Fibroblast of villous mesenchyme (primary cell): Measurements from ENCODE around the gene NKAIN2. TPM values are rescaled to one million over a fixed set of nuclear protein-coding genes. Genes with fewer than 3 reads are reported as not detected.

ENCODE experiments used
- DNase-seq: peaks from one replicate; pipeline ENCODE4 v3.0.0-alpha.2; 2010; ENCODE audit warnings: low read depth
- H3K4me3 ChIP-seq: 2 replicates; pipeline ENCODE4 v1.5.1; 2011; ENCODE audit warnings: low read depth, mild to moderate bottlenecking, low read length
- CTCF ChIP-seq: IDR thresholded peaks from 2 replicates; pipeline ENCODE4 v1.5.1; 2012; ENCODE audit warnings: low read depth, mild to moderate bottlenecking, low read length; ENCODE audit not compliant: insufficient read depth
- total RNA-seq: library from RNA; depleted of rRNA; stranded (reverse); fragments of >200 nt; gene quantifications from 2 replicates; pipeline ENCODE4 v1.2.3, GENCODE V29; 2012

Gene NKAIN2
- total RNA-seq, 1 donor = not detected

DNA sequence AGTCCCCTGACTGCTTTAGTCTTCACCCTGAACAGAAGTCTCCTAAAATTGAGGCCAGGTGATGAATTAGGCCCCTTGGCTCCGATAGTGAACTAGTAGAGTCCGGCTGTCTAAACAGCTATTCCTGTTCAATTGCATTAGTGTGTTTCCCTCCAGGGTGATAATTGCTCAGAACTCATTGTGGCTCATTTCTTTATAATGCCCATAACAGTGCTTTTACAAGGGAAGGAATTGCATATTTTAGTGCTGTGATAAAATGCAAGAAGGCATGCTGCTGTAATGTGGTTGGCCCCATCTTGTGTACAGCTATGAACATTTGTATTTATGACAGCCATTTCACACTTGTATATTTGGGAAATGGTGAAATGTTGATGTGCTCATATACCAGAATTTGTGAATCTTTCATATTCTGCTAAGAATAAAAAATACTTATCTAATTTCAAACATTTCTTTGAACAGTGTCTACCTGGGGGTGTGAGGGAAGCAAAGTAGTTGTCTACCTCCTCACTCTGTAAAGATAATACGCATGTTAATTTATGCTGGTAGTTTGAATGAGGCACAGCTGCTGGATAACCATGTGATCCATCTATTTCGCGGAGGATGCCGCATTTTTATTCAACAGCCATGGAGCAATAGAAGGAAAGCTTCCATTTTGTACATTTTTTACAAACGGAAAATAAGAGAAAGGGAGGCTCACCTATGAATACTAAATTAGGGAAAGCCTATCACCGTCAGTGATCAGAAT lies 451.4 kb downstream of the NKAIN2 start:
- TF ChIP-seq CTCF = no peak
- no peak for DNase-seq
- H3K4me3 ChIP-seq = no peak overlapping the region

DNA sequence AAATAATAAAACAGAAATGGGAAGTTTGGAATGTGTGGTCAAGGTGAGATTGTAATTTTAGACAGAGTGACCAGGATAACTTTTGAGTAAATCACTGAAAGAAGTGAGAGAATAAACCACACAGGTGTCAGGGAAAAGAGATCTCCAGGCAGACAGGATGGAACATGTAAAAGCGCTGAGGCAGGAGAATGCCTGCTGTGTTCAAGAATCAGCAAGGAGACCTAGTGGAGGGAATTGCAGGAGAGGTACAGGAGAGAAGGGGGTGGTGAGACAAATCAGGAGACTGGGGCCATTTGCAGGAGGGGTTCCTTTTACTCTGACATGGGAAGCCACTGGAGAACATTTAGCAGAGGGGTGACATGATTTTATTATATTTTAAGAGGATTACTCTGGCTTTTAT lies 456.7 kb downstream of the NKAIN2 start:
- H3K4me3 ChIP-seq = no peak overlapping the region
- TF ChIP-seq CTCF = no peak
- DNase-seq = no peak

GRCh38 chr6:124269733-124270132 lies 466.1 kb downstream of the NKAIN2 start:
- no peak for TF ChIP-seq CTCF
- H3K4me3 ChIP-seq = no peak overlapping the region
- DNase-seq = no peak

DNA sequence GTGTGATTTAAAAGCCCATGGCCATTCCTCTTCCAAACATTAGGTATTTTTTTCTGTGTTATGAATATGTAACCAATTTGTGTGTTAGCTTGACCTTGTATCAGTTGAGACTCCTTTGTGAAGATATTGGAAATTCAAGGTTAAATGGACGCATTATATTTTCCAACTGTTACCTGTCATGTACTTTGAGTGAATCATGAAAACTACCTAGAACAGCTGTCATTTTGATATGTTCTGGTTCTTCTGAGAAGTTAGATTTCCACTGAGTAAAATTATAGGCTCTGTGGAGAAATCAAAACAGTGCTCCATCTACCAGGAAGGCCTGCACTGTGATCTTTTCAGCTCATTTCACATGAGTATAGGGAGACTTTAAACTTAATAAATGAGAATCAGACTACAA lies 470.0 kb downstream of the NKAIN2 start:
- no peak overlapping the region for H3K4me3 ChIP-seq
- no peak for DNase-seq
- no peak for TF ChIP-seq CTCF

DNA sequence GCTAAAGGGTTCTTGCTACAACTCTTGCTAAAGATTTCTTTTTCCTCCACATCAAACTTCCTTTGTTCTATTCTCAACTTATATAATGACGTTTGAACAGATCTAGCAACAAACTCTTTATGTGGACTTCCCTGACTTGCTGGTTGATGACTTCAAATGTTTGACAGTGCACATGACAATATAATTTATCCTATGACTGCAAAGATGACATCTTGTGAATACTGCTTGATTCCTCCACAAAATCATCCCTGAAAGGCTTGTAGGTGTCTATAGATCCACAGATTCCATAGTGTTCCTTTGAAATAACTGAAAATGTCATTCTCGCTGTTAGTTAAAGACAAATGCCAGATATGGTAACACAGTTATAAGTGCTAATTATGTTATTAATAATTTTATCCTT lies 478.9 kb downstream of the NKAIN2 start:
- no peak for TF ChIP-seq CTCF
- H3K4me3 ChIP-seq = no peak overlapping the region
- no peak for DNase-seq

- TF ChIP-seq CTCF = no peak
- H3K4me3 ChIP-seq = no peak overlapping the region
- no peak for DNase-seq
Observed at GRCh38 chr6:124283486-124283885, 479.8 kb downstream of the NKAIN2 start.

DNA sequence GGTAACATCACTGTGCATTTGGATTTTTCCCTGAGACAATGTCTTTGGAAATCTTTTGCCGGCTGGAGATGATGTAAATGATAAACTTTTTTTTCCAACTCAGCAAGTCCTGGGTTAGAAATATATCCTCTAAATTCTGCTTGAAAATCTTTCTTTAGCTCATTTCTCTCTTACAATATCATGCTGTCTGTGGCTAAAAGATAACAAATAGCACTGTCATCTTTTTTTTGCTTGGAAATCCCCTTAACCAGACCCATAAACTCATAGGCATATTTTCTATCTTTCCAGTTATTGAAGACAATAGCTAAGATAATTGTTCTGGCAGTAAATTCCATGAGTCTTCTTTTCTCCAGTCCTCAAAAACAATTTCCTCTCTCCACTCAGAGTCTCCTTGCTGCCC lies 481.5 kb downstream of the NKAIN2 start:
- DNase-seq = no peak
- no peak overlapping the region for H3K4me3 ChIP-seq
- TF ChIP-seq CTCF = no peak
